ENCODE data around the gene TCF25.

DNA sequence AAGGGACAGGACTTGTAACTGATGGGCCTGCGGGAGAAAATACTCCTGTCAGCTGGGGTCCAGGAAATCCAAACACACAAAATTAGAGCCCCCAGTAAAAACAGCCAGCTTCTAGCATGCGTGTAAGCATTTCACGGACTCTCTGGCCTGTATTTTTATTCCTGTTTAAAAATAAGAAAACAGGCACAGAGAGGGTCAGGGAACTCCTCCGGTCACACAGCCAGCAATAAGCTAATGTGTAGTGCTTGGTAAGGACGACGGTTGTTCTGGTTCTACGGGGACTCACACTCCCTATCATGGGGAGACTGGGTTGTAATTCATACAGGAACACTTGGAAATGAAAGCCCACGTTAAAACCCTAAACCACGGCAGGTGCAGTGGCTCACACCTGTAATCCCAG is 1.5 kb upstream of the TCF25 start:
- TF ChIP-seq, protein P1, sequence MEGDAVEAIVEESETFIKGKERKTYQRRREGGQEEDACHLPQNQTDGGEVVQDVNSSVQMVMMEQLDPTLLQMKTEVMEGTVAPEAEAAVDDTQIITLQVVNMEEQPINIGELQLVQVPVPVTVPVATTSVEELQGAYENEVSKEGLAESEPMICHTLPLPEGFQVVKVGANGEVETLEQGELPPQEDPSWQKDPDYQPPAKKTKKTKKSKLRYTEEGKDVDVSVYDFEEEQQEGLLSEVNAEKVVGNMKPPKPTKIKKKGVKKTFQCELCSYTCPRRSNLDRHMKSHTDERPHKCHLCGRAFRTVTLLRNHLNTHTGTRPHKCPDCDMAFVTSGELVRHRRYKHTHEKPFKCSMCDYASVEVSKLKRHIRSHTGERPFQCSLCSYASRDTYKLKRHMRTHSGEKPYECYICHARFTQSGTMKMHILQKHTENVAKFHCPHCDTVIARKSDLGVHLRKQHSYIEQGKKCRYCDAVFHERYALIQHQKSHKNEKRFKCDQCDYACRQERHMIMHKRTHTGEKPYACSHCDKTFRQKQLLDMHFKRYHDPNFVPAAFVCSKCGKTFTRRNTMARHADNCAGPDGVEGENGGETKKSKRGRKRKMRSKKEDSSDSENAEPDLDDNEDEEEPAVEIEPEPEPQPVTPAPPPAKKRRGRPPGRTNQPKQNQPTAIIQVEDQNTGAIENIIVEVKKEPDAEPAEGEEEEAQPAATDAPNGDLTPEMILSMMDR (IDR thresholded peaks at IDR 0.05) = no peak
- no peak for TF ChIP-seq POLR2A (IDR thresholded peaks at IDR 0.05)

Measured in uterus (tissue), 2 donors.